GM06990 (cell line): ENCODE data around the gene ZGLP1.
A peak's percentile ranks its signal among the peaks of the same experiment; 100 is the strongest.

Source experiments
- DNase-seq: peaks from one replicate; pipeline ENCODE4 v3.0.0-alpha.2; 2011; ENCODE audit not compliant: insufficient read length; ENCODE audit errors: extremely low read depth
- H3K27me3 ChIP-seq: replicated peaks from 2 replicates; pipeline ENCODE4 v1.6.0; 2011; ENCODE audit warnings: low read length; ENCODE audit not compliant: control insufficient read depth, insufficient read depth
- H3K36me3 ChIP-seq: 2 replicates; pipeline ENCODE4 v1.5.1; 2011; ENCODE audit warnings: low read length; ENCODE audit not compliant: control insufficient read depth, insufficient read depth
- H3K4me3 ChIP-seq: replicated peaks from 2 replicates; pipeline ENCODE4 v1.5.1; 2011; ENCODE audit warnings: low read depth, mild to moderate bottlenecking, control low read depth, low read length
- CTCF ChIP-seq: IDR thresholded peaks from 2 replicates; pipeline ENCODE4 v1.5.1; 2011; ENCODE audit warnings: low read length, control low read depth, mild to moderate bottlenecking, inconsistent platforms; ENCODE audit not compliant: insufficient read depth, poor library complexity, severe bottlenecking

ZGLP1 gene

GRCh38 chr19:10269333-10270179 lies 40.1 kb downstream of the ZGLP1 start:
- H3K4me3 ChIP-seq, result peak overlapping the region; percentile 93
- peak; percentile 93 for TF ChIP-seq CTCF
- H3K27me3 ChIP-seq, result no peaks in the 10 kb centered on the region
- DNase-seq, result peak; percentile 90
- H3K36me3 ChIP-seq, result peaks cover 6% of the 10 kb centered on the region

- TF ChIP-seq CTCF, result no peak
- no peak for DNase-seq
- H3K27me3 ChIP-seq, result no peaks in the 10 kb centered on the region
- H3K4me3 ChIP-seq, result no peak overlapping the region
- H3K36me3 ChIP-seq, result peaks cover 4% of the 10 kb centered on the region
These were observed 41.5 kb downstream of the ZGLP1 start for GRCh38 chr19:10268071-10268470.

GRCh38 chr19:10266706-10267105 lies 42.9 kb downstream of the ZGLP1 start:
- no peak for TF ChIP-seq CTCF
- no peak for DNase-seq

GRCh38 chr19:10262771-10263170 lies 46.8 kb downstream of the ZGLP1 start:
- Histone ChIP-seq H3K36me3 (peaks cover 10% of the 10 kb centered on the region), H3K4me3 (no peak overlapping the region), H3K27me3 (no peaks in the 10 kb centered on the region)
- TF ChIP-seq CTCF, result no peak
- DNase-seq, result no peak

More at GRCh38 chr19:10266706-10267105, 42.9 kb downstream of the ZGLP1 start:
- Histone ChIP-seq H3K4me3 (no peak overlapping the region), H3K27me3 (no peaks in the 10 kb centered on the region), H3K36me3 (no peaks in the 10 kb centered on the region; the same call in 1 of the 2 replicates)

- DNase-seq, result no peak
- Histone ChIP-seq H3K36me3 (peaks cover 26% of the 10 kb centered on the region), H3K27me3 (no peaks in the 10 kb centered on the region), H3K4me3 (no peak overlapping the region)
- TF ChIP-seq CTCF, result no peak
These were observed 49.5 kb downstream of the ZGLP1 start for GRCh38 chr19:10260141-10260584.
